GM21786 (cell line): ENCODE results near the gene PTPRN2.
"Not testable (repeated sequence)": the region's sequence is repeated elsewhere in the genome, so short reads cannot be mapped to it uniquely, and the experiment has no call there.

Source experiments
- ATAC-seq: cut with Tn5 transposase; IDR thresholded peaks from one replicate; pipeline ENCODE4 v1.9.1; 2021; ENCODE audit not compliant: unreplicated experiment

The PTPRN2 gene

GRCh38 chr7:158521795-158522194 lies 65.8 kb downstream of the PTPRN2 start:
- not testable (repeated sequence) for ATAC-seq

GRCh38 chr7:158520825-158521224 lies 66.8 kb downstream of the PTPRN2 start:
- ATAC-seq = no peak

- no peak for ATAC-seq
Measured at GRCh38 chr7:158519633-158520174, 67.9 kb downstream of the PTPRN2 start.

- ATAC-seq = no peak
Measured at GRCh38 chr7:158518980-158519632, 68.5 kb downstream of the PTPRN2 start.

- no peak for ATAC-seq
Measured at GRCh38 chr7:158517571-158517970, 70.1 kb downstream of the PTPRN2 start.

GRCh38 chr7:158517072-158517471 lies 70.6 kb downstream of the PTPRN2 start:
- ATAC-seq = no peak

- ATAC-seq = no peak
Measured at GRCh38 chr7:158516524-158516923, 71.1 kb downstream of the PTPRN2 start.

GRCh38 chr7:158512869-158513268 lies 74.8 kb downstream of the PTPRN2 start:
- ATAC-seq = no peak

- no peak for ATAC-seq
Measured at GRCh38 chr7:158512042-158512441, 75.6 kb downstream of the PTPRN2 start.

GRCh38 chr7:158508802-158509385 lies 78.7 kb downstream of the PTPRN2 start:
- ATAC-seq = no peak

GRCh38 chr7:158508321-158508720 lies 79.3 kb downstream of the PTPRN2 start:
- not testable (repeated sequence) for ATAC-seq

GRCh38 chr7:158507917-158508316 lies 79.7 kb downstream of the PTPRN2 start:
- ATAC-seq = no peak

- not testable (repeated sequence) for ATAC-seq
Measured at GRCh38 chr7:158507175-158507574, 80.4 kb downstream of the PTPRN2 start.

GRCh38 chr7:158506626-158507025 lies 81.0 kb downstream of the PTPRN2 start:
- no peak for ATAC-seq

GRCh38 chr7:158505683-158506082 lies 81.9 kb downstream of the PTPRN2 start:
- ATAC-seq = no peak

GRCh38 chr7:158502068-158502750 lies 85.4 kb downstream of the PTPRN2 start:
- no peak for ATAC-seq

- no peak for ATAC-seq
Measured at GRCh38 chr7:158501393-158502067, 86.1 kb downstream of the PTPRN2 start.

GRCh38 chr7:158500651-158501052 lies 87.0 kb downstream of the PTPRN2 start:
- ATAC-seq = no peak

GRCh38 chr7:158499082-158499455 lies 88.6 kb downstream of the PTPRN2 start:
- ATAC-seq = no peak

GRCh38 chr7:158498443-158499081 lies 89.1 kb downstream of the PTPRN2 start:
- ATAC-seq = no peak

GRCh38 chr7:158497627-158498026 lies 90.0 kb downstream of the PTPRN2 start:
- ATAC-seq = no peak
